GM23248 (cell line): ENCODE measurements around the gene GPSM1.

Experiments used
- EZH2 ChIP-seq: fragments of 200-600 bp; sonication (generic); IDR thresholded peaks from 2 replicates; pipeline ENCODE4 v1.6.1; 2018; ENCODE audit warnings: antibody characterized with exemption, mild to moderate bottlenecking; ENCODE audit not compliant: insufficient read depth, poor library complexity, severe bottlenecking
- EZH2phosphoT487 ChIP-seq: fragments of 200-600 bp; sonication (generic); IDR thresholded peaks from 2 replicates; pipeline ENCODE4 v1.6.1; 2018; ENCODE audit warnings: antibody characterized with exemption, moderate library complexity, mild to moderate bottlenecking, low read depth; ENCODE audit not compliant: insufficient read depth

GRCh38 chr9:136284311-136284710, 43.0 kb upstream of the GPSM1 start:
- TF ChIP-seq EZH2phosphoT487 (no peak), EZH2 (no peak)
